Suppressor macrophage treated with lipopolysaccharide for 4 hours (primary cell): ENCODE measurements around the gene VPS45.
A peak's percentile ranks its signal among the peaks of the same experiment; 100 is the strongest.
"Not testable (repeated sequence)": the region's sequence is repeated elsewhere in the genome, so short reads cannot be mapped to it uniquely, and the experiment has no call there.

Source experiments
- DNase-seq: peaks from one replicate; pipeline ENCODE4 v3.0.0-alpha.2; 2020

The VPS45 gene, protein sequence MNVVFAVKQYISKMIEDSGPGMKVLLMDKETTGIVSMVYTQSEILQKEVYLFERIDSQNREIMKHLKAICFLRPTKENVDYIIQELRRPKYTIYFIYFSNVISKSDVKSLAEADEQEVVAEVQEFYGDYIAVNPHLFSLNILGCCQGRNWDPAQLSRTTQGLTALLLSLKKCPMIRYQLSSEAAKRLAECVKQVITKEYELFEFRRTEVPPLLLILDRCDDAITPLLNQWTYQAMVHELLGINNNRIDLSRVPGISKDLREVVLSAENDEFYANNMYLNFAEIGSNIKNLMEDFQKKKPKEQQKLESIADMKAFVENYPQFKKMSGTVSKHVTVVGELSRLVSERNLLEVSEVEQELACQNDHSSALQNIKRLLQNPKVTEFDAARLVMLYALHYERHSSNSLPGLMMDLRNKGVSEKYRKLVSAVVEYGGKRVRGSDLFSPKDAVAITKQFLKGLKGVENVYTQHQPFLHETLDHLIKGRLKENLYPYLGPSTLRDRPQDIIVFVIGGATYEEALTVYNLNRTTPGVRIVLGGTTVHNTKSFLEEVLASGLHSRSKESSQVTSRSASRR

GRCh38 chr1:150067184-150068108, at the start of gene VPS45:
TSS of gene VPS45 (plus strand) at chr1:150067776. CDS start at chr1:150067858, 82 bp downstream.
- DNase-seq, result peak; percentile 90

GRCh38 chr1:150018165-150018564, 49.4 kb upstream of the VPS45 start:
- no peak for DNase-seq

- no peak for DNase-seq
Observed at GRCh38 chr1:150020711-150021110, 46.9 kb upstream of the VPS45 start.

DNA sequence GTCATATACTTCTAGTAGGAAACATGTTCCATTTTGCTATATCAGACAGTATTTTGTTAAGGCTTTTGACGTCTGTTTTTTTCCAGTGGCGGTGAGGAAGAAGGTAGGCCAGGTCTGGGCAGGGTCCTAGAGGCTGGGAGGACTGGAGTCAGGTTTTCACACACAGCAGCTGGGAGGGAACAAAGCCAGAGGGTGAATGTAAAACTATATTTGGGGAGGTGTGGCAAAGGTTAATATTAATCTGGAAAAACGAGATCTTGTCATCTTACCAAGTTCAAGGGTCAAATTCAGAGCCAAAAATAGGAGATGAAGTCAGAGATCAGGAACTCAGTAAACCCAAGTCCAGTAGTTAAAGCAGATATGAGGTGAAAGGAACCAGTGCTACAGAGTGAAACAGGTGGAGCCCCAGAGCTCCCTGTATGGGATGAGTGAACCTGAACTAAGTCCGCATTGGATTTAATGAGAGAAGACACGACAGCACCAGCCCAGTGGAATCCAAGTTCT, 46.3 kb upstream of the VPS45 start:
- no peak for DNase-seq

- no peak for DNase-seq
Observed at GRCh38 chr1:150022357-150022756, 45.2 kb upstream of the VPS45 start.

DNA sequence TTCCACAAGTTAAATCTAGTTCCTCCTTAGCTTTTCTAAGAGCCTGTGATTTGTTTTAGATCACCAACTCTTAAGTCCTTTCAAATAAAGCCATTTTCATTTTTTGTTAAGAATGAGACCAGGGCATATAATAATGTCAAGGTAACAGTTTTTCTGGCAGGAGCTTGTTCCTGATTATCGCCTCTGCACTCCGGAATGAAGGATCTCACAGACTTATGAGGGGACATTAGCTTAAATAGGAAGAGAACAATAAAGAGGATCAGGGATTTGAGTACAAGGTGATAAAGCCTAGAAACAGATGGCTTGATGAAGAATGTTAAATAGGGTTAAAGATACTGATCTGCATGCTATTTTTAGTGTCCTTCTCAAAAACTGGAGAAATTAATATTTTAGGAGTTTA, 43.4 kb upstream of the VPS45 start:
- DNase-seq, result no peak

- no peak for DNase-seq
Observed at GRCh38 chr1:150028322-150028721, 39.3 kb upstream of the VPS45 start.

DNA sequence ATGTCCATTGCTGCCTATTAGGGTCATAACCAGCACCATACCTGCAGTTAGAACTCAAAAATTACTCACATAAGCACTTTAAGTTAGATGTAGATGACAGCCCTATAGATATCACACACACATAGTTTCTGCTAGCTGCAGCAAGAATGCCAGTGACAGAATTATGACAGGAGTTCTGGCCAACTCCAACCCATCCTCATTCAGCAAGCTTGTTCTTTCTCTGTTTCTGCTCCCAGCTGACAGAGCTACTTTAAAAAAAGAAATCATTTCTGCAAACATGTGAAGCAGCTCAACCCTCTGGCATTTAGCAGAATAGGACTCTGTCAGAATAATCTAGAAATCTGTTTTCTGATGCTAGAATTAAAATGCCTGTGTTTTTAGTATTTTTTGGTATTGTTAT, 33.2 kb upstream of the VPS45 start:
- DNase-seq, result no peak

- DNase-seq, result no peak
Observed at GRCh38 chr1:150049926-150050325, 17.6 kb upstream of the VPS45 start.

DNA sequence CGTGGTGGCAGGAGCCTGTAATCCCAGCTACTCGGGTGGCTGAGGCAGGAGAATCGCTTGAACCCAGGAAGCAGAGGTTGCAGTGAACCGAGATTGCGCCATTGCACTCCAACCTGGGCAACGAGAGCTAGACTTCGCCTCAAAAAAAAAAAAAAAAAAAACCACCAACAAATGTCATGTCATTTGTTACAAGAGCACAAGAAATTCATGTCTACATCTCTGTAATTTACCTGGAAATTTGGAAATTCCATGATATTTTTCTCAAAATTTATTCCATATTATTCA, 16.5 kb upstream of the VPS45 start:
- DNase-seq, result no peak

DNA sequence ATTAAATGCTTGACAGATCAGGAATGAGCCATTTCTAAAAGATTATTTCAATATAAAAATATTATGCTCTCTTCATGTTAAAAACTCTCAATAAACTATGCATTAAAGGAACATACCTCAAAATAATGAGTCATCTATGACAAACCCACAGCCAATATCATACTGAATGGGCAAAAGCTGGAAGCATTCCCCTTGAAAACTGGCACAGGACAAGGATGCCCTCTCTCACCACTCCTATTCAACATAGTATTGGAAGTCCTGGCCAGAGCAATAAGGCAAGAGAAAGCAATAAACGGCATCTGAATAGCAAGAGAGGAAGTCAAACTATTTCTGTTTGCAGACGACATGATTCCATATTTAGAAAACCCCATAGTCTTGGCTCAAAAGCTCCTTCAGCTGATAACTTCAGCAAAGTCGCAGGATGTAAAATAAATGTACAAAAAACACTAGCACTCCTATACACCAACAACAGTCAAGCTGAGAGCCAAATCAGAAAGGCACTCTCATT, 15.6 kb upstream of the VPS45 start:
- not testable (repeated sequence) for DNase-seq

DNA sequence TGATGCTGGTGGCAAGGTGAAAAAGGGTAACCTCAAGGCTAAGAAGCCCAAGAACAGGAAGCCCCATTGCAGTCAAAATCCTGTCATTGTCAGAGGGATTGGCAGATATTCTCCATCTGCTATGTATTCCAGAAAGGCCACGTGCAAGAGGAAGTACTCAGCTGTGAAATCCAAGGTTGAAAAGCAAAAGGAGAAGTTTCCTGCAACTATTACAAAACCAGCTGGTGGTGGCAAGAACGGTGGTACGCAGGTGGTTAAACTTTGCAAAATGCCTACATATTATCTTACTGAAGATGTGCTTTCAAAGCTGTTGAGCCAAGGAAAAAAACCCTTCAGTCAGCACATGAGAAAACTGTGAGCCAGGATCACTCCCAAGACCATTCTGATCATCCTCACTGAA, 13.7 kb upstream of the VPS45 start:
- peak; percentile 57 for DNase-seq

GRCh38 chr1:150055507-150055906, 12.1 kb upstream of the VPS45 start:
- DNase-seq, result not testable (repeated sequence)

- DNase-seq, result peak; percentile 51
Observed at GRCh38 chr1:150056407-150056806, 11.2 kb upstream of the VPS45 start.

- DNase-seq, result no peak
Observed at GRCh38 chr1:150060260-150060659, 7.3 kb upstream of the VPS45 start.

DNA sequence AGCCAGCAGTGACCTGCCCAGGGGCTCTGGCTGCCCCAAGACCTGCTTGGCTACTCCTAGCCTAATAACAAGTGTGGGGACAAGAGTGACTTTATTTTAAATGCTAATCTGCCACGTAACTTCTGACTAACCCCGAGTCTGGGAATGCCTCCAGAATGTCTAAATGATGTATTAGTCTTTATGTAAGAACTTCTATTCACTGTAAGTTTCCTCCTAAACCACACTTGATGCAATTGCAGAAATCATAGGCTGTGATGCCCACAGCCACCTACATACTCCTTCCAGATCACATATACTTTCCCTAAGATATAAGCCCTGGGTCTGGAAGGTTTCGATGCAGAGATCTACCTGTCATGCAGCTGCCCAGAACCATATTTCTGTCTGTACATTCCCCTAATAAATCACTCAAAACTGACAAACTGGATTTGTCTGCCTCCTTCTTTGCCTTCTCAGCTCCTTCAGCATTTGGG, 5.9 kb upstream of the VPS45 start:
- peak; percentile 45 for DNase-seq

GRCh38 chr1:150062113-150062512, 5.5 kb upstream of the VPS45 start:
- DNase-seq, result no peak

DNA sequence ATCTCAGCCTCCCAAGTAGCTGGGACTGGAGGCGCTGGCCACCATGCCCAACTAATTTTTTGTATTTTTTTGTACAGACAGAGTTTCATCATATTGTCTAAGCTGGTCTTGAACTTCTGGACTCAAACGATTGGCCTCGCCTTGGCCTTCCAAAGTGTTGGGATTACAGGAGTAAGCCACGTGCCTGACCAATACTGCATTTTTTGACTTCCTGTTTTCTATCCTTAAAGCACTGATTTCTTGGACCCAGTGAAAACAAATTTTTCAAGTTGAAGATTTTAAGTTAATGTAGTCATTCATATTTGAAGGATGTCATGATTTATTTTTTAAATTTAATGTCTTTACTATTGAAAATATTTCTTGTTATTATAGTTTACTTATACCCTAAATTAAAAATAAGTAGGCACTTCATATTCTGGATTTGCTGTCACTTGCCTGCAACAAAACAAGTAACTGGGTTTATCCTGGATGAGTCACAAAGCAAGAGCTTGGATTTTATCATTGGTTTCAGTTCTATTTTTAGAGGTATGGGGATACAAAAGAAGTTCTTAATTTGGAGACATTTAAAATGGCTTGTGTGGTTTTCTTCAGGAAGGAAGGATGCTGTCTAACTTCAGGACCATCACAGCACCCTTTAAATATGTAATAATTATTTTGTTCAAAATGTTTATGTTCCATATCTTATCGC, 2.2 kb upstream of the VPS45 start:
- DNase-seq, result peak; percentile 70

DNA sequence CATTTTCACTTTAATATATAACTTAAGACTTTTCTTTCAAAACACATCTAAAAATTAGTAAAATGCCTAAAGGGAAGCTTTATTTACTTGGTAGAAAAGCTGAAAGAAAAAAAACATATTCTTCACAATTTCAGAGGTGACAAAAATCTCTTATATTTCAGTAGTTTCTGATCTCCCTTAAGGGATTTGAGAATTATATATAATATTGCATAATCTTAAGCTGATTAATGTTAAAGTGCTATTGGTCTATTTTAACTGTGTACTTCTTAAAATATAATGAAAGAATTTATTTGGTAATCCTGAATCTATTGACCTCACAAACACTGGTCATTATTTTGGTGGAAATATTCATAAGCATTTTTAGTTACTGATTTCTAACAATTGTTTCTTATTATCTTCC, 1.2 kb upstream of the VPS45 start:
- no peak for DNase-seq

- no peak for DNase-seq
Observed at GRCh38 chr1:150066838-150067183, 765 bp upstream of the VPS45 start.

GRCh38 chr1:150068109-150068435, 496 bp downstream of the VPS45 start:
- DNase-seq, result no peak

GRCh38 chr1:150069923-150070322, 2.3 kb downstream of the VPS45 start:
- no peak for DNase-seq

DNA sequence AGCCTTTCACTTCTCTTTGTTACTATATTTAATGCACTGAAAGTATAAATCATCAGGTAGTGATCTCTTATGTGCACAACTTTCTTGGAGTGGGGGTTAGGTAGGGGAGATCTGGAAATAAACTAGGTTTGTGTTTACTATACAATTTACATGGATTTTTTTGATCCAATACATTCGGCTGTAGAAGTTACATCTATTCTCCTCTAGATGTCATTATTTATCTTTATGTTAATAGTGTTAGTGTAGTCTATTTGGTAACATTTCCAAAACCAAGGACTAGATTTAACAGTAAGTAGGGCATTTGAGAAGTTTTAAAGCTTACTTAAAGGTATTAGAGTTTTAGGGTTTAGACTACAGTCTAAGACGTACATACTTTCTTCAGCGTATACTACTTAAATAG, 5.4 kb downstream of the VPS45 start:
- peak; percentile 45 for DNase-seq
